Measurements from ENCODE around the gene IL17C. TPM values are rescaled to one million over a fixed set of nuclear protein-coding genes. Genes with fewer than 3 reads are reported as not detected.

The IL17C gene
- total and polyA plus RNA-seq, 4 donors, result not detected

DNA sequence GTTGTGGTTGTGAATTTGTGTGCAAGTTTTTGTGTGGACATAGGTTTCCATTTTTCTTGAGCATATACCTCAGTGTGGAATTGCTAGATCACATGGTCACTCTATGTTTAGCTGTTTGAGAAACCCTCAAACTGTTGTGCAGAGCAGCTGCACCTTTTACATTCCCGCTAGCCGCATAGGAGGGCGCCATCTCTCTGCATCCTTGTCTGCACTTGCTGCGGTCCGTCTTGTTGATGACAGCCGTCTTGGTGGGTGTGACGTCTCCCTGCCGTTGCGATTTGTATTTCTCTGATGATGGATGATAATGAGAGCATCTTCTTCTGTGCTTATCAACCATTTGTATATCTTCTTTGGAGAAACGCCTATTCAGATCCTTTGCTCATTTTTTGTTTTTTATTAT lies 25.1 kb upstream of the IL17C start:
- Histone ChIP-seq H3K27ac (ENCODE audit: low read depth in 1 of 2, low read length in 2 of 2) (no peak overlapping the region), H3K9me3 (ENCODE audit: control insufficient read depth in 4 of 4, low read length in 3 of 4) (no peaks in the 10 kb centered on the region), H3K9ac (ENCODE audit: low read depth in 1 of 2, low read length in 2 of 2) (no peak overlapping the region), H3K36me3 (ENCODE audit: control insufficient read depth in 4 of 4, insufficient read depth in 3 of 4, low read depth in 1 of 4, low read length in 3 of 4) (peaks cover 2 to 33% (median 9%) of the 10 kb centered on the region in 4 donors), H3K27me3 (ENCODE audit: control insufficient read depth in 4 of 4, insufficient read depth in 4 of 4, low read length in 3 of 4) (no peaks in the 10 kb centered on the region), H3K4me3 (ENCODE audit: low read depth in 1 of 3, low read length in 3 of 3) (no peak overlapping the region), H3K4me1 (ENCODE audit: control insufficient read depth in 4 of 4, insufficient read depth in 4 of 4, low read length in 3 of 4) (peaks cover 15 to 32% (median 27%) of the 10 kb centered on the region in 4 donors)
- no peak for DNase-seq (ENCODE audit: low spot score)
- TF ChIP-seq GABPA (IDR thresholded peaks at IDR 0.05 in 1 of 2, conservative IDR thresholded peaks at IDR 0.05 in 1 of 2), result no peak
- TF ChIP-seq SP1 (IDR thresholded peaks at IDR 0.05), result no peak
- TF ChIP-seq, protein P1, sequence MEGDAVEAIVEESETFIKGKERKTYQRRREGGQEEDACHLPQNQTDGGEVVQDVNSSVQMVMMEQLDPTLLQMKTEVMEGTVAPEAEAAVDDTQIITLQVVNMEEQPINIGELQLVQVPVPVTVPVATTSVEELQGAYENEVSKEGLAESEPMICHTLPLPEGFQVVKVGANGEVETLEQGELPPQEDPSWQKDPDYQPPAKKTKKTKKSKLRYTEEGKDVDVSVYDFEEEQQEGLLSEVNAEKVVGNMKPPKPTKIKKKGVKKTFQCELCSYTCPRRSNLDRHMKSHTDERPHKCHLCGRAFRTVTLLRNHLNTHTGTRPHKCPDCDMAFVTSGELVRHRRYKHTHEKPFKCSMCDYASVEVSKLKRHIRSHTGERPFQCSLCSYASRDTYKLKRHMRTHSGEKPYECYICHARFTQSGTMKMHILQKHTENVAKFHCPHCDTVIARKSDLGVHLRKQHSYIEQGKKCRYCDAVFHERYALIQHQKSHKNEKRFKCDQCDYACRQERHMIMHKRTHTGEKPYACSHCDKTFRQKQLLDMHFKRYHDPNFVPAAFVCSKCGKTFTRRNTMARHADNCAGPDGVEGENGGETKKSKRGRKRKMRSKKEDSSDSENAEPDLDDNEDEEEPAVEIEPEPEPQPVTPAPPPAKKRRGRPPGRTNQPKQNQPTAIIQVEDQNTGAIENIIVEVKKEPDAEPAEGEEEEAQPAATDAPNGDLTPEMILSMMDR (IDR thresholded peaks at IDR 0.05; ENCODE audit: low read depth, low read length, missing input control), result no peak
- no peak for TF ChIP-seq RXRA (IDR thresholded peaks at IDR 0.05)
- TF ChIP-seq, protein P2, sequence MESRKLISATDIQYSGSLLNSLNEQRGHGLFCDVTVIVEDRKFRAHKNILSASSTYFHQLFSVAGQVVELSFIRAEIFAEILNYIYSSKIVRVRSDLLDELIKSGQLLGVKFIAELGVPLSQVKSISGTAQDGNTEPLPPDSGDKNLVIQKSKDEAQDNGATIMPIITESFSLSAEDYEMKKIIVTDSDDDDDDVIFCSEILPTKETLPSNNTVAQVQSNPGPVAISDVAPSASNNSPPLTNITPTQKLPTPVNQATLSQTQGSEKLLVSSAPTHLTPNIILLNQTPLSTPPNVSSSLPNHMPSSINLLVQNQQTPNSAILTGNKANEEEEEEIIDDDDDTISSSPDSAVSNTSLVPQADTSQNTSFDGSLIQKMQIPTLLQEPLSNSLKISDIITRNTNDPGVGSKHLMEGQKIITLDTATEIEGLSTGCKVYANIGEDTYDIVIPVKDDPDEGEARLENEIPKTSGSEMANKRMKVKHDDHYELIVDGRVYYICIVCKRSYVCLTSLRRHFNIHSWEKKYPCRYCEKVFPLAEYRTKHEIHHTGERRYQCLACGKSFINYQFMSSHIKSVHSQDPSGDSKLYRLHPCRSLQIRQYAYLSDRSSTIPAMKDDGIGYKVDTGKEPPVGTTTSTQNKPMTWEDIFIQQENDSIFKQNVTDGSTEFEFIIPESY (IDR thresholded peaks at IDR 0.05), result no peak
- TF ChIP-seq HNF4G (IDR thresholded peaks at IDR 0.05), result no peak
- TF ChIP-seq TAF1 (conservative IDR thresholded peaks at IDR 0.05), result no peak
- no peak for TF ChIP-seq NR2F2 (IDR thresholded peaks at IDR 0.05)
- no peak for TF ChIP-seq RAD21 (IDR thresholded peaks at IDR 0.05)
- TF ChIP-seq FOXA2 (IDR thresholded peaks at IDR 0.05), result no peak
- TF ChIP-seq, protein P3, sequence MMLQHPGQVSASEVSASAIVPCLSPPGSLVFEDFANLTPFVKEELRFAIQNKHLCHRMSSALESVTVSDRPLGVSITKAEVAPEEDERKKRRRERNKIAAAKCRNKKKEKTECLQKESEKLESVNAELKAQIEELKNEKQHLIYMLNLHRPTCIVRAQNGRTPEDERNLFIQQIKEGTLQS (IDR thresholded peaks at IDR 0.05), result no peak
- no peak for TF ChIP-seq FOXA1 (IDR thresholded peaks at IDR 0.05)
- TF ChIP-seq YY1 (IDR thresholded peaks at IDR 0.05), result no peak
- 92% methylated on average over 10 of the region's 10 CpGs for WGBS

DNA sequence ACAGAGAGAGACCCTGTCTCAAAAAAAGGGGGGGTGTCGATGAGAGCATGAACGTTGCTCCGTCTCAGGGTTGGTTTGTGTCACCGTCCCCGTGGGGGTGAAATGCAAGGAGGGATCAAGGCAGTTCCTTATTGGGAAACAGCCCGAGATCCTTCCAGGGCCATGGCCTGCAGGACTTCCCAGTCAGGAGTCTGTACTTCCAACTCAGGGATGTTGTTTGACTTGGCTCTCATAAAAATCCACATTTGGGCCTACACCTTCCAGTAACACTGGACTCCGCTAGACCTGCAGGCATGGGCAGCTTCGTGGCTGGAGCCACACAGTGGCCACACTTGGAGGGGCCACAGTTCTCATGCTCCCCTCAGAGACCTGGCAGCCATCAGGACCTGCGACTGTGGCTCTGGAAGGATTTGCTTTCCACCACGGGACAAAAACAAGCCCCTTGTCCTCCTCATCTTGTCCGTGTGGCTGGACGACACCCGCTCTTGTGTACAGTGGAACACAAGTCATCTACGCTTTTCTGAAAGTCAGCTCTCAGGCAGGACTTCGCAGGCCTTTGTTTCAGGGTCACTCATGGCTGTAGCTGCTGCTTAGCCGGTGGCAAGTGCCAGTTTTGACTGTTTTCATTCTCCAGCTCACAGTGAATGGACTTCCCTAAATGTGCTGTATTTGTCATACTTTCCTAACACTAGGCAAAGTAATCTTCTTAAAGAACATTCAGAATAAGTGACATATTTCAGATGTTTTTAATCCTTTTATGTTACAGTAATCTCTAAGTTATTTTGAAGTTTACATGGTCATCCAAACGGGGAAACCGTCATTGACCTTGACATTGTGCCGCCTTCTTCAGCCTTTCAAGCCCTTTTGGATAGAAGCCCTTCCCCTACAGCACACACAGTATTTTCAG lies 24.2 kb upstream of the IL17C start:
- 90% methylated on average over 19 of the region's 19 CpGs for WGBS
- peaks cover 18 to 41% (median 36%) of the 10 kb centered on the region in 4 donors for H3K4me1 ChIP-seq (ENCODE audit: control insufficient read depth in 4 of 4, insufficient read depth in 4 of 4, low read length in 3 of 4)
- DNase-seq (ENCODE audit: low spot score), result no peak
- H3K9ac ChIP-seq (ENCODE audit: low read depth in 1 of 2, low read length in 2 of 2), result no peak overlapping the region
- H3K27ac ChIP-seq (ENCODE audit: low read depth in 1 of 2, low read length in 2 of 2), result no peak overlapping the region
- H3K4me3 ChIP-seq (ENCODE audit: low read depth in 1 of 3, low read length in 3 of 3), result no peak overlapping the region
- H3K9me3 ChIP-seq (ENCODE audit: control insufficient read depth in 4 of 4, low read length in 3 of 4), result no peaks in the 10 kb centered on the region
- no peaks in the 10 kb centered on the region for H3K27me3 ChIP-seq (ENCODE audit: control insufficient read depth in 4 of 4, insufficient read depth in 4 of 4, low read length in 3 of 4)
- peaks cover 2 to 28% (median 9%) of the 10 kb centered on the region in 4 donors for H3K36me3 ChIP-seq (ENCODE audit: control insufficient read depth in 4 of 4, insufficient read depth in 3 of 4, low read depth in 1 of 4, low read length in 3 of 4)
- TF ChIP-seq SP1 (IDR thresholded peaks at IDR 0.05) (no peak), EGR1 (IDR thresholded peaks at IDR 0.05; ENCODE audit: low read depth in 2 of 2) (no peak), GABPA (IDR thresholded peaks at IDR 0.05 in 1 of 2, conservative IDR thresholded peaks at IDR 0.05 in 1 of 2) (no peak), HNF4G (IDR thresholded peaks at IDR 0.05) (no peak)
- TF ChIP-seq, protein P4, sequence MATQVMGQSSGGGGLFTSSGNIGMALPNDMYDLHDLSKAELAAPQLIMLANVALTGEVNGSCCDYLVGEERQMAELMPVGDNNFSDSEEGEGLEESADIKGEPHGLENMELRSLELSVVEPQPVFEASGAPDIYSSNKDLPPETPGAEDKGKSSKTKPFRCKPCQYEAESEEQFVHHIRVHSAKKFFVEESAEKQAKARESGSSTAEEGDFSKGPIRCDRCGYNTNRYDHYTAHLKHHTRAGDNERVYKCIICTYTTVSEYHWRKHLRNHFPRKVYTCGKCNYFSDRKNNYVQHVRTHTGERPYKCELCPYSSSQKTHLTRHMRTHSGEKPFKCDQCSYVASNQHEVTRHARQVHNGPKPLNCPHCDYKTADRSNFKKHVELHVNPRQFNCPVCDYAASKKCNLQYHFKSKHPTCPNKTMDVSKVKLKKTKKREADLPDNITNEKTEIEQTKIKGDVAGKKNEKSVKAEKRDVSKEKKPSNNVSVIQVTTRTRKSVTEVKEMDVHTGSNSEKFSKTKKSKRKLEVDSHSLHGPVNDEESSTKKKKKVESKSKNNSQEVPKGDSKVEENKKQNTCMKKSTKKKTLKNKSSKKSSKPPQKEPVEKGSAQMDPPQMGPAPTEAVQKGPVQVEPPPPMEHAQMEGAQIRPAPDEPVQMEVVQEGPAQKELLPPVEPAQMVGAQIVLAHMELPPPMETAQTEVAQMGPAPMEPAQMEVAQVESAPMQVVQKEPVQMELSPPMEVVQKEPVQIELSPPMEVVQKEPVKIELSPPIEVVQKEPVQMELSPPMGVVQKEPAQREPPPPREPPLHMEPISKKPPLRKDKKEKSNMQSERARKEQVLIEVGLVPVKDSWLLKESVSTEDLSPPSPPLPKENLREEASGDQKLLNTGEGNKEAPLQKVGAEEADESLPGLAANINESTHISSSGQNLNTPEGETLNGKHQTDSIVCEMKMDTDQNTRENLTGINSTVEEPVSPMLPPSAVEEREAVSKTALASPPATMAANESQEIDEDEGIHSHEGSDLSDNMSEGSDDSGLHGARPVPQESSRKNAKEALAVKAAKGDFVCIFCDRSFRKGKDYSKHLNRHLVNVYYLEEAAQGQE (IDR thresholded peaks at IDR 0.05), result no peak
- TF ChIP-seq, protein P2 (IDR thresholded peaks at IDR 0.05), result no peak
